OCI-LY1 (cell line): ENCODE data around the gene C20orf204.

Source experiments
- H2AFZ ChIP-seq: fragments of 200-600 bp; sonication (generic), shearing (Covaris generic); 2 replicates; pipeline ENCODE4 v1.6.0; 2014; ENCODE audit warnings: antibody characterized with exemption, mild to moderate bottlenecking, low read length
- H3F3A ChIP-seq: fragments of 200-600 bp; sonication (generic), shearing (Covaris generic); 2 replicates; pipeline ENCODE4 v1.6.0; 2014; ENCODE audit warnings: mild to moderate bottlenecking, antibody characterized with exemption, low read length, moderate library complexity; ENCODE audit not compliant: insufficient read depth
- H3K27ac ChIP-seq: fragments of 200-600 bp; sonication (generic); 2 replicates; pipeline ENCODE4 v1.5.1; 2014; ENCODE audit warnings: low read length, mixed run types, mild to moderate bottlenecking, low read depth; ENCODE audit not compliant: poor library complexity, severe bottlenecking
- H3K27me3 ChIP-seq: fragments of 200-600 bp; sonication (generic); 2 replicates; pipeline ENCODE4 v1.6.0; 2014; ENCODE audit warnings: antibody characterized with exemption, mild to moderate bottlenecking, low read length, moderate library complexity; ENCODE audit not compliant: insufficient read depth
- H3K36me3 ChIP-seq: fragments of 200-600 bp; sonication (generic); 2 replicates; pipeline ENCODE4 v1.6.1; 2014; ENCODE audit warnings: mild to moderate bottlenecking, antibody characterized with exemption, low read length, moderate library complexity, mixed read lengths; ENCODE audit not compliant: insufficient read depth
- H3K4me1 ChIP-seq: fragments of 200-600 bp; sonication (generic); 2 replicates; pipeline ENCODE4 v1.5.1; 2014; ENCODE audit warnings: mild to moderate bottlenecking, low read length, moderate library complexity; ENCODE audit not compliant: insufficient read depth, severe bottlenecking
- H3K4me2 ChIP-seq: fragments of 200-600 bp; sonication (generic), shearing (Covaris generic); 2 replicates; pipeline ENCODE4 v1.6.1; 2014; ENCODE audit warnings: low read length
- H3K4me3 ChIP-seq: fragments of 200-600 bp; sonication (generic); 2 replicates; pipeline ENCODE4 v1.5.1; 2014; ENCODE audit warnings: low read length, low read depth, mild to moderate bottlenecking, mixed read lengths; ENCODE audit not compliant: poor library complexity, severe bottlenecking
- H3K79me2 ChIP-seq: fragments of 200-600 bp; shearing (Covaris generic); 2 replicates; pipeline ENCODE4 v1.6.1; 2016; ENCODE audit warnings: mixed run types, low read length, mixed read lengths; ENCODE audit not compliant: insufficient read depth
- H3K9ac ChIP-seq: fragments of 200-600 bp; sonication (generic), shearing (Covaris generic); 2 replicates; pipeline ENCODE4 v1.6.1; 2014; ENCODE audit warnings: mild to moderate bottlenecking, low read length, mixed read lengths
- H3K9me2 ChIP-seq: fragments of 200-600 bp; sonication (generic), shearing (Covaris generic); 2 replicates; pipeline ENCODE4 v1.6.1; 2014; ENCODE audit warnings: low read depth, mild to moderate bottlenecking, low read length, mixed read lengths
- H3K9me3 ChIP-seq: fragments of 200-600 bp; shearing (Covaris generic); 2 replicates; pipeline ENCODE4 v1.6.1; 2014; ENCODE audit warnings: low read length, mixed read lengths
- H4K20me1 ChIP-seq: fragments of 200-600 bp; sonication (generic), shearing (Covaris generic); 2 replicates; pipeline ENCODE4 v1.6.0; 2016; ENCODE audit warnings: mild to moderate bottlenecking, low read length; ENCODE audit not compliant: insufficient read depth
- EZH2 ChIP-seq: fragments of 200-600 bp; sonication (generic), shearing (Covaris generic); IDR thresholded peaks from 2 replicates; pipeline ENCODE4 v1.8.0; 2017; ENCODE audit warnings: borderline replicate concordance, mixed run types, mild to moderate bottlenecking, antibody characterized with exemption, low read length, moderate library complexity, mixed read lengths
- TF ChIP-seq, protein P1 (sequence below): fragments of 200-600 bp; sonication (generic), shearing (Covaris generic); IDR thresholded peaks from 2 replicates; pipeline ENCODE4 v1.5.1; 2017; ENCODE audit warnings: mild to moderate bottlenecking, antibody characterized with exemption, low read length, moderate library complexity, mixed read lengths

The C20orf204 gene

DNA sequence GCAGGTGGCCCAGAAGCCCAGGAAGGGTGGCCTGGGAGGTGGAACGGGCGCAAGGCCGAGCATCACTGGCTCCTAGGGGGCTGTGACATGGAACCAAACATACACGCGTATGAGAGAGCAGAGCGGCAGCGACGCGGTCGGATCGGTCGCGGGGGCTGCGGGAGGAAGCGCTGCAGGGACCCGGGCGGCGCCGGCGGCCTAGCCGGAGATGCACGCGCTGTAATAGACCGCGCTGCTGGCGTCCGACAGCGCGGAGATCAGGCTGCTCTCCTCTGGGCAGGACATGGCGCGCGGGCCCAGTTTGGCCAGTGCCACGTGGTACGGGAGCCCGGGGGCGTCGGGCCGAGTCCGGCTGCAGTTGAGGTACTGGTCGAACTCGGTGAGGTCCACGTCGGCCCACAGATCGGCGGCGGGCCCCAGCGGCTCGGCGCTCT lies 12.0 kb downstream of the C20orf204 start:
- Histone ChIP-seq H3F3A (no peaks in the 10 kb centered on the region), H2AFZ (no peak overlapping the region), H3K4me3 (no peak overlapping the region), H3K36me3 (no peaks in the 10 kb centered on the region), H3K27ac (no peak overlapping the region), H3K4me1 (no peaks in the 10 kb centered on the region), H4K20me1 (no peaks in the 10 kb centered on the region), H3K9me3 (no peaks in the 10 kb centered on the region), H3K79me2 (no peaks in the 10 kb centered on the region), H3K4me2 (no peak overlapping the region), H3K9ac (no peak overlapping the region), H3K27me3 (peaks cover 15% of the 10 kb centered on the region; the same call in 1 of the 2 replicates), H3K9me2 (no peaks in the 10 kb centered on the region)
- TF ChIP-seq, protein P1, sequence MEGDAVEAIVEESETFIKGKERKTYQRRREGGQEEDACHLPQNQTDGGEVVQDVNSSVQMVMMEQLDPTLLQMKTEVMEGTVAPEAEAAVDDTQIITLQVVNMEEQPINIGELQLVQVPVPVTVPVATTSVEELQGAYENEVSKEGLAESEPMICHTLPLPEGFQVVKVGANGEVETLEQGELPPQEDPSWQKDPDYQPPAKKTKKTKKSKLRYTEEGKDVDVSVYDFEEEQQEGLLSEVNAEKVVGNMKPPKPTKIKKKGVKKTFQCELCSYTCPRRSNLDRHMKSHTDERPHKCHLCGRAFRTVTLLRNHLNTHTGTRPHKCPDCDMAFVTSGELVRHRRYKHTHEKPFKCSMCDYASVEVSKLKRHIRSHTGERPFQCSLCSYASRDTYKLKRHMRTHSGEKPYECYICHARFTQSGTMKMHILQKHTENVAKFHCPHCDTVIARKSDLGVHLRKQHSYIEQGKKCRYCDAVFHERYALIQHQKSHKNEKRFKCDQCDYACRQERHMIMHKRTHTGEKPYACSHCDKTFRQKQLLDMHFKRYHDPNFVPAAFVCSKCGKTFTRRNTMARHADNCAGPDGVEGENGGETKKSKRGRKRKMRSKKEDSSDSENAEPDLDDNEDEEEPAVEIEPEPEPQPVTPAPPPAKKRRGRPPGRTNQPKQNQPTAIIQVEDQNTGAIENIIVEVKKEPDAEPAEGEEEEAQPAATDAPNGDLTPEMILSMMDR, result no peak
- no peak for TF ChIP-seq EZH2

DNA sequence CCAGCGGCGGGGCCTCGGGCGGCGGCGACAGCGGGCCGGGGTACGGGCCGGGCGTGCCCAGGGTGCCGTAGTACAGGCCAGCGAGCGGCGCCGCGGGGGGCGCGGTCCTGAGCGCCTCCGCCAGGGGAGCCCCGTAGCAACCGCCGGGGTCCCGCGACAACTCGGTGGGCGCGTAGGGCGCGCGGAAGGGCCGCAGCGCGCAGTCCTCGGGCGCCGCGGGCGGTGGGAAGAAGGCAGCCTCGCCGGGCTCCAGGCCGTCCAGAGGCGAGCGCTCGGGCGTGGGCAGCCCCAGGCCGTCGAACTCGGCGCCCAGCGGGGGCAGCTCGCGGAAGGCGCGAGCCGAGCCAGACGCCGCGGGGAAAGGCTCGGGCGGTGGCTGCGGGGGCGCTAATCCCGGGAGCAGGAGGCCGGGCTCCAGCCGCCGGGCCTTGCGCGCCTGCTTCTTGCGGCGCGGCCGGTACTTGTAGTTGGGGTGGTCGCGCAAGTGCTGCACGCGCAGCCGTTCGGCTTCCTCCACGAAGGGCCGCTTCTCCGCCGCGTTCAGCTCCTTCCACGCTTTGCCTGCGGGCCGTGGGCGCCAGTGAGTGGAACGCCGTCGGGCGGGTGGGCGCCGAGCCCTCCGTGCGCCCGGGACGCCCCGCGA lies 12.5 kb downstream of the C20orf204 start:
- Histone ChIP-seq H3K36me3 (no peaks in the 10 kb centered on the region), H4K20me1 (no peaks in the 10 kb centered on the region), H3K4me1 (no peaks in the 10 kb centered on the region), H3F3A (no peaks in the 10 kb centered on the region), H3K9me2 (no peaks in the 10 kb centered on the region), H3K4me2 (no peak overlapping the region), H3K27me3 (peaks cover 19% of the 10 kb centered on the region; the same call in 1 of the 2 replicates), H3K79me2 (no peaks in the 10 kb centered on the region), H3K9me3 (no peaks in the 10 kb centered on the region), H2AFZ (no peak overlapping the region), H3K27ac (no peak overlapping the region), H3K9ac (no peak overlapping the region), H3K4me3 (no peak overlapping the region)
- TF ChIP-seq, protein P1, result no peak
- TF ChIP-seq EZH2, result no peak

DNA sequence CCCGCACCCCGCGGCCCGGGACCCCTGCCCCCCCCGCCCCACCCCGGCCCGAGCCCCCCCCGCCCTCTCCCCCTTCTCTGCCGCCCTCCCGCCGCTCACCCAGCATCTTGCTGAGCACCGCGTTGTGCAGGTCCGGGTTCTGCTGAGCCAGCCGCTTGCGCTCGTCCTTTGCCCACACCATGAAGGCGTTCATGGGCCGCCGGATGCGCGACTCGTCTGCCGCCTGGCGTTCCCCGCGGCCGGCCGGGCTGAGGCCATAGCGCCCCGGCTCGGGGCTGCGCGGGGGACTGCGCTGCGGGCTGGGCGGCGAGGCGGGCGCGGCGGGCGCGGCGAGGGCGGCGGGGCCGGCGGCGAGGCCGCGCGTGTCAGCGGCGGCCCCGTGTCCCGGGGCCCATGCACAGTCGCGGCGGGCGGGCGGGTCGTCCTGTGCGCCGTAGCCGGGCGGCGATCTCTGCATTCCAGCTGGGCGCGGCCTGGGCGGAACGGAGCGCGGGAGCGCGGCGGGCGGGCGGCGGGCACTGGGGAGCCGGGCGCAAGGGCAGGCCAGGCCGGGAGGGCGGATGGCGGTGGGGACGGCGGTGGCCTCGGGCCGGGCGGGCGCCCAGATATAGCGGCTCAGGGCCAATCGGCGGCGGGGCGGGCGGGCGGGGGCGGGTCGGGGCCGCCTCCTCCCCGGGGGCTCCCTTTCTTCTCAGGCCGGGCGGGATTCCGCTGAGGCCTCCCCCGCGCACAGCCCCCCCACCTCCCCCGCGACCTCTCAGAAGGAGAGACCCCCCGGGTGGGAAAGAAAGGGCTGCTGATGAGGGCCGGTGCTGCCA lies 13.3 kb downstream of the C20orf204 start, which contains the start of gene SOX18:
Gene SOX18 (minus strand): TSS at position 580 of the 818 bp plus-strand sequence. CDS start 123 bp downstream, at position 457.
- Histone ChIP-seq H3K27me3 (peaks cover 19% of the 10 kb centered on the region; the same call in 1 of the 2 replicates), H3K4me1 (no peaks in the 10 kb centered on the region), H3K4me2 (no peak within 1 kb of the TSS), H2AFZ (no peak within 1 kb of the TSS), H4K20me1 (no peaks in the 10 kb centered on the region), H3K36me3 (no peaks in the 10 kb centered on the region), H3K9me2 (no peaks in the 10 kb centered on the region), H3K79me2 (no peaks in the 10 kb centered on the region), H3K4me3 (no peak within 1 kb of the TSS), H3K9ac (no peak within 1 kb of the TSS), H3K27ac (no peak within 1 kb of the TSS), H3K9me3 (no peaks in the 10 kb centered on the region), H3F3A (no peaks in the 10 kb centered on the region)
- no peak for TF ChIP-seq EZH2
- TF ChIP-seq, protein P1, result no peak
